ENCODE measurements around the gene PPP2R2D. TPM values are rescaled to one million over a fixed set of nuclear protein-coding genes. Genes with fewer than 3 reads are reported as not detected.

PPP2R2D gene
- total RNA-seq = 25.8 and 32.9 TPM in 2 replicates

DNA sequence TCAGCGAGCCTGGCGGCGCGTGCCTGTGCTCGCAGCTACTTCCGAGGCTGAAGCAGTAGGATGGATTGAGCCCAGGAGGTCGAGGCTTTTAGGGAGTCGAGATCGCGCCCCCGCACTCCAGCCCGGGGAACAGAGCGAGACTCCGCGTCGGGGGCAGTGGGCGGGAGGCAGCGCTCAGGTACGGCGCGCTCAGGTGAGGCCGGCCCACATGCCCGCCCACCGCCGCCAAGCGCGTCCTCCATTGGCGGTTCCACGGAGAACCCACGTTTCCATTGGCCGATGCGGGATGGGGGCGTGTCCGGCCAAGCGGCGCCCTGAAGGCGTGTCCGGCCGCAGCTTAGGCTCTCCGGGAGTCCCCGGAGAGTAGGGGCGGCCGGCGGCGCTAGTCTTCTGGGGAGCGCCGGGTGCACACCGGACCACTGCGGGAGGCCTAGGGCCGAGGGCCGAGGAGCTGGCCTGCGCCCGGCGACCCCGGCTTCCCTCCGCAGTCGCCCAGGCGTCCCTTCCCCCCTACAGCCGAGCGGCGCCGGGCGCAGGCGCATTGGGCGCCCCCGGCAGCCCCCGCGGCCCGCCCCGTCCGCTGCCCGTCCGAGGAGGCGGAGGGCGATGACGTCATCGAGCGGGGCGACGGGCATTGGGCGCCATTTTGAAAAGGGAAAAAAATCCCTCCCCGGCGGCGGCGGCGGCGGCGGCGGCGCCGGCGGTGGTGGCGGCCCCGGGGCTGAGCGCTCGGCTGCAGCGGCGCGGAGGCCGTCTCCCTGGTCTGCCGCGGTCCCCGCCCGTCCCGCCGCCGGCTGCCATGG, at the start of gene PPP2R2D:
PPP2R2D (plus strand) TSS at position 659 of the 803 bp plus-strand sequence; CDS start at position 800, 141 bp downstream.

DNA sequence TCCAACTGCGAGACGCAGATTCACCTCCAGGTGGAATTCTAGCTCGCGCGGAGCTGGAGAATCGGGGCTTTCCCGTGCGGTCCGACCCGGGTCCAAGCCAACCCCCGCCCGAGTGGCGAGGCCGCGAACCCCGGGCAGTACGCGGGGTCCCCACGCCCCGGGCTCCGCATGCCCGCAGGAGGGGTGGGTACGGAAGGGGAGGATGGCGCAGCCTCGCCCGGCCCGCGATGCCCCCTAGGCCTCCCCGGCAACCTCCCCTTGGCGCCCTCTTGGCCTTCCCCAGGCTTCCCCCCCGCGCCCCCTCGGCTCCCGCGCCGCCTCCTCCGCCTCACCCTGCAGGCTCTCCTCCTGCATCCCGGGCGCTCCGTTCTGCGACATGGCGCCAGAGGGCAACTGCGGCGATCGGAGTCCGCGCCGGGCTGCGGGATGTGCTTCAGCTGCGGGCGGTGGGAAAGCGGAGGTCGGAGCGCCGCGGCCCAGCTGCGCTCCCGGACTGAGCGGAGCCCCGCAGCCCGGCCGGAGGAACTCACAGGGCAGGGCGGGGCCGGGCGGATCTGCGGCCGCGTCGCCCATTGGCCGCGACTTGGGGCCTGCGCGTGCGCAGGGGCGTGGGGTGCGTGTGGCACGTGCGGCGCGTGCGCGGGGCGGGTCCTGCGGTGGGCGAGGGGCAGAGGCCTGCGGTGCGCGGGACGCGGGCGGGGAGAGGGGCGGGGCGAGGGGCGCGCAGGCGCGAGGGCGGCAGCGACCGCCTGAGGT, 80.8 kb downstream of the PPP2R2D start, which contains the start of gene BNIP3:
BNIP3 (minus strand) TSS at position 495 of the 756 bp plus-strand sequence; CDS start at position 378, 117 bp downstream.

Other genes with a start within 250 kb of the PPP2R2D start
- gene BNIP3, start 80.9 kb downstream of the PPP2R2D start, total RNA-seq = 400 and 442 TPM in 2 replicates
- gene JAKMIP3, start 164.9 kb downstream of the PPP2R2D start, total RNA-seq = under 0.01 and 0.16 TPM in 2 replicates

All from cardiac atrium fibroblast (primary cell).